H1 (cell line): ENCODE results near the gene SRRT. TPM values are rescaled to one million over a fixed set of nuclear protein-coding genes. Genes with fewer than 3 reads are reported as not detected.
"Not testable (repeated sequence)": the region's sequence is repeated elsewhere in the genome, so short reads cannot be mapped to it uniquely, and the experiment has no call there.

Source experiments
- CTCF ChIA-PET: fragments of 300-600 bp; sonication (Branson Sonifier 250); formaldehyde crosslinking; loops from one replicate; lab custom pipeline; 2021; ENCODE audit not compliant: partially characterized antibody; lab: Charles Lee
- POLR2A ChIA-PET: fragments of 300-600 bp; sonication (Branson Sonifier 250); formaldehyde crosslinking; loops from one replicate; lab custom pipeline; 2021; ENCODE audit warnings: inconsistent platforms; ENCODE audit not compliant: partially characterized antibody; lab: Charles Lee
- DNase-seq, 2 experiments: peaks; one replicate each; pipeline versions ENCODE4 v3.0.0 to v3.0.0-alpha.2; 2010 to 2022; ENCODE audit warnings: low spot score in 2 of 2, low read depth in 1 of 2, mixed read lengths in 1 of 2
- FAIRE-seq: peaks from 2 replicates; lab custom pipeline; 2011; peaks lifted over from hg19 to GRCh38; lab: Jason Lieb, UNC
- H2AFZ ChIP-seq: 2 replicates; pipeline ENCODE4 v1.8.1; 2012; ENCODE audit warnings: low read length, inconsistent platforms
- H2AK5ac ChIP-seq: 2 replicates; pipeline ENCODE4 v1.6.1; 2013; ENCODE audit warnings: low read depth, low read length
- H2BK120ac ChIP-seq: replicated peaks from 2 replicates; pipeline ENCODE3; 2013; ENCODE audit warnings: low read depth, low read length, inconsistent platforms
- H2BK12ac ChIP-seq: 2 replicates; pipeline ENCODE4 v1.6.1; 2013; ENCODE audit warnings: low read depth, low read length
- H2BK15ac ChIP-seq: 2 replicates; pipeline ENCODE4 v1.6.1; 2013; ENCODE audit warnings: low read length
- H2BK20ac ChIP-seq: 2 replicates; pipeline ENCODE4 v1.6.1; 2013; ENCODE audit warnings: low read length
- H2BK5ac ChIP-seq: 2 replicates; pipeline ENCODE4 v1.6.1; 2013; ENCODE audit warnings: low read depth, low read length
- H3K14ac ChIP-seq: 2 replicates; pipeline ENCODE4 v1.6.1; 2013; ENCODE audit warnings: inconsistent platforms; ENCODE audit not compliant: insufficient read length
- H3K18ac ChIP-seq: 2 replicates; pipeline ENCODE4 v1.6.1; 2013; ENCODE audit warnings: low read length; ENCODE audit errors: extremely low read depth
- H3K23ac ChIP-seq: 2 replicates; pipeline ENCODE4 v1.6.1; 2013; ENCODE audit warnings: inconsistent platforms; ENCODE audit not compliant: insufficient read length
- H3K23me2 ChIP-seq: 2 replicates; pipeline ENCODE4 v1.6.1; 2013; ENCODE audit warnings: low read depth, low read length
- H3K27ac ChIP-seq: 2 replicates; pipeline ENCODE4 v1.6.1; 2011; ENCODE audit warnings: low read depth, low read length, inconsistent platforms
- H3K27me3 ChIP-seq, 4 experiments: replicated peaks in 1 of 4; 1 replicate in 1 of 4; 2 replicates in 3 of 4; pipeline versions ENCODE4 v1.6.1 to v1.8.1; 2011 to 2013; ENCODE audit warnings: low read length in 3 of 4, mild to moderate bottlenecking in 3 of 4, inconsistent platforms in 2 of 4, mixed read lengths in 2 of 4, moderate library complexity in 1 of 4; ENCODE audit not compliant: control insufficient read depth in 3 of 4, insufficient read depth in 3 of 4; ENCODE audit errors: extremely low read depth in 1 of 4
- H3K36me3 ChIP-seq, 4 experiments: 2 replicates each; pipeline versions ENCODE4 v1.6.1 to v1.8.1; 2011 to 2013; ENCODE audit warnings: mild to moderate bottlenecking in 4 of 4, low read length in 3 of 4, moderate library complexity in 2 of 4, control low read depth in 1 of 4, inconsistent platforms in 1 of 4; ENCODE audit not compliant: insufficient read depth in 4 of 4, control insufficient read depth in 2 of 4
- H3K4ac ChIP-seq: replicated peaks from 2 replicates; pipeline ENCODE3; 2013; ENCODE audit warnings: low read length, low read depth, mixed read lengths, inconsistent platforms; ENCODE audit not compliant: insufficient read length
- H3K4me1 ChIP-seq, 4 experiments: replicated peaks in 1 of 4; 1 replicate in 1 of 4; 2 replicates in 3 of 4; pipeline versions ENCODE4 v1.6.1 to v1.8.1; 2011 to 2013; ENCODE audit warnings: low read length in 3 of 4, inconsistent platforms in 2 of 4, mixed read lengths in 1 of 4; ENCODE audit not compliant: insufficient read depth in 4 of 4, control insufficient read depth in 3 of 4
- H3K4me2 ChIP-seq, 2 experiments: 2 replicates each; pipeline versions ENCODE4 v1.6.1 to v1.8.1; 2011 to 2013; ENCODE audit warnings: low read depth in 2 of 2, low read length in 2 of 2, control low read depth in 1 of 2, inconsistent platforms in 1 of 2, mild to moderate bottlenecking in 1 of 2; ENCODE audit not compliant: insufficient read depth in 1 of 2
- H3K4me3 ChIP-seq, 4 experiments: fragments of 200-600, 300-600 bp in 1 of 4; sonication (generic), shearing (Covaris generic), sonication (Bioruptor Twin) in 1 of 4; 2 replicates each; pipeline versions ENCODE4 v1.5.1 to v1.8.1; 2011 to 2016; ENCODE audit warnings: low read length in 4 of 4, low read depth in 3 of 4, control low read depth in 2 of 4, inconsistent platforms in 2 of 4, mild to moderate bottlenecking in 2 of 4, mixed read lengths in 1 of 4, moderate library complexity in 1 of 4; ENCODE audit not compliant: insufficient read depth in 2 of 4; ENCODE audit errors: extremely low read depth in 1 of 4
- H3K56ac ChIP-seq: replicated peaks from 2 replicates; pipeline ENCODE3; 2013; ENCODE audit warnings: low read depth, mild to moderate bottlenecking, mixed read lengths, low read length, inconsistent platforms; ENCODE audit not compliant: insufficient read length
- H3K79me1 ChIP-seq: 2 replicates; pipeline ENCODE4 v1.6.1; 2013; ENCODE audit warnings: low read depth, low read length, control low read depth
- H3K79me2 ChIP-seq, 2 experiments: 2 replicates each; pipeline versions ENCODE4 v1.6.1 to v1.8.1; 2012 to 2013; ENCODE audit warnings: low read length in 2 of 2, mild to moderate bottlenecking in 2 of 2, inconsistent platforms in 1 of 2; ENCODE audit not compliant: insufficient read depth in 2 of 2, control insufficient read depth in 1 of 2
- H3K9ac ChIP-seq, 4 experiments: replicated peaks in 1 of 4; 1 replicate in 1 of 4; 2 replicates in 3 of 4; pipeline versions ENCODE4 v1.6.1 to v1.8.1; 2011 to 2013; ENCODE audit warnings: low read depth in 3 of 4, low read length in 3 of 4, control low read depth in 2 of 4, mild to moderate bottlenecking in 2 of 4, moderate library complexity in 2 of 4, inconsistent platforms in 1 of 4; ENCODE audit errors: extremely low read depth in 1 of 4
- H3K9me3 ChIP-seq, 2 experiments: 2 replicates each; pipeline versions ENCODE4 v1.6.1 to v1.8.1; 2012 to 2013; ENCODE audit warnings: mild to moderate bottlenecking in 2 of 2, moderate library complexity in 2 of 2, control low read depth in 1 of 2, inconsistent platforms in 1 of 2, low read depth in 1 of 2, low read length in 1 of 2, mixed read lengths in 1 of 2; ENCODE audit not compliant: insufficient read depth in 2 of 2
- H4K20me1 ChIP-seq, 2 experiments: replicated peaks in 1 of 2; 2 replicates each; pipeline versions ENCODE3 to v1.8.1; 2011 to 2013; ENCODE audit warnings: inconsistent platforms in 2 of 2, low read length in 2 of 2, mild to moderate bottlenecking in 1 of 2; ENCODE audit not compliant: insufficient read depth in 2 of 2, control insufficient read depth in 1 of 2
- H4K5ac ChIP-seq: 2 replicates; pipeline ENCODE4 v1.6.1; 2013; ENCODE audit warnings: low read length, low read depth, mixed read lengths, inconsistent platforms; ENCODE audit not compliant: insufficient read length
- H4K8ac ChIP-seq: 2 replicates; pipeline ENCODE4 v1.8.0; 2013; ENCODE audit warnings: mild to moderate bottlenecking, moderate library complexity, low read length, inconsistent platforms; ENCODE audit not compliant: insufficient read depth; ENCODE audit errors: extremely low read depth
- H4K91ac ChIP-seq: replicated peaks from 2 replicates; pipeline ENCODE3; 2013; ENCODE audit warnings: low read length, mixed read lengths, inconsistent platforms; ENCODE audit not compliant: insufficient read length
- WGBS, 2 experiments: shearing (Covaris generic) in 1 of 2; methylation state at CpG; one replicate each; pipeline versions ENCODE4 v1.1.6 to v1.1.7; 2013 to 2015; ENCODE audit warnings: low lambda C conversion rate in 2 of 2, mixed read lengths in 2 of 2, inconsistent platforms in 1 of 2, low coverage in 1 of 2, missing lambda C conversion rate in 1 of 2; ENCODE audit not compliant: insufficient replicate concordance in 2 of 2, insufficient coverage in 1 of 2, insufficient read length in 1 of 2; ENCODE audit errors: extremely low coverage in 1 of 2, missing lambda C conversion rate in 1 of 2; 5-methylcytosine and 5-hydroxymethylcytosine counted together
- polyA plus RNA-seq, 7 experiments: library from polyadenylated mRNA; depleted of rRNA in 3 of 7; stranded (reverse) in 5 of 7; unstranded in 2 of 7; fragments of >200 nt in 5 of 7; fragments of 200-250 nt in 2 of 7; gene quantifications; 1 replicate in 5 of 7; 2 replicates in 1 of 7; 4 replicates in 1 of 7; pipeline versions ENCODE4 v1.2.1 to v1.2.3, GENCODE V29; 2011 to 2013; ENCODE audit warnings: missing spikeins in 2 of 7, mixed read lengths in 2 of 7
- total RNA-seq: library from RNA; stranded (reverse); fragmentation: NEBNext Ultra II Directional; extraction: Animal tissue kit (Norgen Biotek cat#: 25700); gene quantifications from 2 replicates; pipeline ENCODE4 v1.2.1, GENCODE V29; 2021

SRRT gene
- total and polyA plus RNA-seq, 2 of the 8 experiments (the other 6 are each of a cell fraction or from before 2014, with no cell fraction given): 66.7 to 237 TPM

- WGBS, 2 experiments: 94% methylated on average over 4 of the region's 4 CpGs; no CpG with 5 or more reads in 1 of the 2 experiments
These were observed 48.7 kb downstream of the SRRT start for GRCh38 chr7:100923616-100924015.

More at GRCh38 chr7:100923616-100924015, 48.7 kb downstream of the SRRT start:
- H2BK12ac ChIP-seq, H2BK120ac ChIP-seq, H4K8ac ChIP-seq, FAIRE-seq, H3K4ac ChIP-seq, DNase-seq, H3K18ac ChIP-seq, H2BK20ac ChIP-seq, H3K36me3 ChIP-seq, H2BK5ac ChIP-seq, H3K4me2 ChIP-seq, H2AK5ac ChIP-seq, H2BK15ac ChIP-seq, H3K9ac ChIP-seq, H2AFZ ChIP-seq, POLR2A ChIA-PET, H3K14ac ChIP-seq, H4K91ac ChIP-seq, H4K20me1 ChIP-seq, H3K79me2 ChIP-seq, H3K4me1 ChIP-seq, H3K23me2 ChIP-seq, H4K5ac ChIP-seq, H3K27me3 ChIP-seq, H3K79me1 ChIP-seq, H3K56ac ChIP-seq, H3K27ac ChIP-seq, H3K4me3 ChIP-seq, H3K9me3 ChIP-seq, H3K23ac ChIP-seq, CTCF ChIA-PET: not testable (repeated sequence)
